Panc1 (cell line): Measurements from ENCODE around the gene ARHGEF7. TPM values are rescaled to one million over a fixed set of nuclear protein-coding genes. Genes with fewer than 3 reads are reported as not detected.
"Not testable (repeated sequence)": the region's sequence is repeated elsewhere in the genome, so short reads cannot be mapped to it uniquely, and the experiment has no call there.

Experiments used
- ATAC-seq: fragments of 200-7000 bp; cut with Tn5 transposase; 2 replicates; pipeline ENCODE4 v1.9.1; 2020; ENCODE audit warnings: mild to moderate bottlenecking, moderate library complexity
- BruUV-seq: library from RNA; stranded (reverse); fragments of 400-500 nt; replicated peaks from 2 replicates; lab custom pipeline; 2021; lab: Mats Ljungman, UMichigan
- CTCF ChIA-PET: fragments of 300-600 bp; sonication (Branson Sonifier 250); formaldehyde crosslinking; loops from one replicate; lab custom pipeline; 2022; ENCODE audit warnings: antibody characterized with exemption; lab: Charles Lee
- POLR2A ChIA-PET: fragments of 300-600 bp; sonication (Branson Sonifier 250); formaldehyde crosslinking; loops from one replicate; lab custom pipeline; 2022; ENCODE audit warnings: antibody characterized with exemption; lab: Charles Lee
- DNase-seq: peaks from one replicate; pipeline ENCODE4 v3.0.0-alpha.2; 2010; ENCODE audit warnings: low read depth, low spot score
- H3K27ac ChIP-seq: 2 replicates; pipeline ENCODE4 v1.5.1; 2011; ENCODE audit warnings: mild to moderate bottlenecking, low read length, inconsistent platforms
- H3K27me3 ChIP-seq: fragments of 200-500 bp; sonication (Bioruptor generic); 2 replicates; pipeline ENCODE4 v1.6.0; 2014; ENCODE audit warnings: low read length, inconsistent platforms; ENCODE audit not compliant: control insufficient read depth, insufficient read depth
- H3K36me3 ChIP-seq: fragments of 200-500 bp; sonication (Bioruptor generic); 2 replicates; pipeline ENCODE4 v1.5.1; 2014; ENCODE audit warnings: inconsistent platforms, mild to moderate bottlenecking, low read length, moderate library complexity; ENCODE audit not compliant: control insufficient read depth, insufficient read depth
- H3K4me1 ChIP-seq: 2 replicates; pipeline ENCODE4 v1.5.1; 2011; ENCODE audit warnings: inconsistent platforms, mild to moderate bottlenecking, low read length, moderate library complexity; ENCODE audit not compliant: control insufficient read depth, insufficient read depth
- H3K4me3 ChIP-seq, 2 experiments: 2 replicates each; pipeline ENCODE4 v1.5.1; 2011 to 2012; ENCODE audit warnings: low read depth in 2 of 2, low read length in 2 of 2, mild to moderate bottlenecking in 2 of 2, inconsistent platforms in 1 of 2, moderate library complexity in 1 of 2
- H3K9me3 ChIP-seq: fragments of 200-500 bp; sonication (Bioruptor generic); 2 replicates; pipeline ENCODE4 v1.5.1; 2014; ENCODE audit warnings: low read depth, mild to moderate bottlenecking, inconsistent platforms, low read length, moderate library complexity; ENCODE audit not compliant: control insufficient read depth, insufficient read depth
- POLR2AphosphoS5 ChIP-seq: IDR thresholded peaks from 2 replicates; pipeline ENCODE4 v1.6.1; 2012; ENCODE audit warnings: mild to moderate bottlenecking, low read depth, low read length, moderate library complexity
- SIN3A ChIP-seq: IDR thresholded peaks from 2 replicates; pipeline ENCODE4 v1.6.1; 2012; ENCODE audit warnings: low read depth, mild to moderate bottlenecking, low read length, moderate library complexity, borderline replicate concordance; ENCODE audit not compliant: insufficient read depth
- TCF7L2 ChIP-seq: IDR thresholded peaks from 2 replicates; pipeline ENCODE4 v1.6.1; 2011; ENCODE audit warnings: mild to moderate bottlenecking, low read depth, low read length, inconsistent platforms
- in situ Hi-C: cut with HindIII; loops from 2 replicates; pipeline ENCODE4 v1.10.0; 2016; ENCODE audit warnings: low sequenced_read_pairs, low pct_unique_long_range_greater_than_20kb
- intact Hi-C: fragments of 100-400 bp; cut with micrococcal nuclease; formaldehyde crosslinking; loops from one replicate; pipeline ENCODE4 v1.10.0; 2022; ENCODE audit not compliant: unreplicated experiment
- total RNA-seq: library from RNA; stranded (reverse); gene quantifications from one replicate; pipeline ENCODE4 v1.2.1, GENCODE V29; 2021; ENCODE audit not compliant: unreplicated experiment
- TF ChIP-seq, protein P1 (sequence below), 2 experiments: IDR thresholded peaks; 2 replicates each; pipeline ENCODE4 v1.6.1; 2011 to 2012; ENCODE audit warnings: low read depth in 2 of 2, control low read depth in 1 of 2, low read length in 1 of 2, mild to moderate bottlenecking in 1 of 2, moderate library complexity in 1 of 2; ENCODE audit not compliant: insufficient read depth in 1 of 2
- TF ChIP-seq, protein P2 (sequence below): fragments of 450-650 bp; IDR thresholded peaks from 2 replicates; pipeline ENCODE4 v1.5.1; 2017; ENCODE audit warnings: mild to moderate bottlenecking

The ARHGEF7 gene
- total RNA-seq, 1 experiment from 2014 or later = 36.4 TPM

DNA sequence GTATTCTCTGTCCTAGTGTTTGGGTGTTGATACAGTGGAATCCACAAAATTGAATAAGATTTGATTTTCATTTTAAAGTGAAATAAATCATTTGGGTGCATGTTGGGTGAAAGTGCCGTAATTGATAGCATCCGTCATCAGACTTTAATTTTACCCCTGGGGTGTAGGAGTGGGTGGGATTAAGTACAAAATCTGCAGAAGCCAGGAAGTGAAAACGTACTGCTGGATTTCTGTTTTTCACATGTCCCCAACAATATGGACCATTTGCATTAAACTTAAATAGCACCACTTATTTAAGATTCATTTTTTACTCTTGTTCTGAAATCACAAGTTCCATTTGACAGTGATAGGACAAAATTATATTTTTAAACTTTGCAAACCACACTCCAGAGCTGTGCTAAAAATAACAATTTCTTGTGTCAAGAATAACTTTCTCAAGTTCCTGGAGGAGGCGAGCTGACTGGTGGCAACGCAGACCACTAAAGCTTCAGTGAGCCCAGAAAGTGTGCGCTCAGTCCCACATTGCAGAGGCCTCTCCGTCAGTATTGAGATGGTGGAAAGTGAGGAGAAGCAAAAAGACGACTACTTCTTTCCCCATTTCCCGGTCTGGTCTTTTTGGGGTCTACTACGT lies 71.3 kb downstream of the ARHGEF7 start:
- intact Hi-C loops = no loop called here

DNA sequence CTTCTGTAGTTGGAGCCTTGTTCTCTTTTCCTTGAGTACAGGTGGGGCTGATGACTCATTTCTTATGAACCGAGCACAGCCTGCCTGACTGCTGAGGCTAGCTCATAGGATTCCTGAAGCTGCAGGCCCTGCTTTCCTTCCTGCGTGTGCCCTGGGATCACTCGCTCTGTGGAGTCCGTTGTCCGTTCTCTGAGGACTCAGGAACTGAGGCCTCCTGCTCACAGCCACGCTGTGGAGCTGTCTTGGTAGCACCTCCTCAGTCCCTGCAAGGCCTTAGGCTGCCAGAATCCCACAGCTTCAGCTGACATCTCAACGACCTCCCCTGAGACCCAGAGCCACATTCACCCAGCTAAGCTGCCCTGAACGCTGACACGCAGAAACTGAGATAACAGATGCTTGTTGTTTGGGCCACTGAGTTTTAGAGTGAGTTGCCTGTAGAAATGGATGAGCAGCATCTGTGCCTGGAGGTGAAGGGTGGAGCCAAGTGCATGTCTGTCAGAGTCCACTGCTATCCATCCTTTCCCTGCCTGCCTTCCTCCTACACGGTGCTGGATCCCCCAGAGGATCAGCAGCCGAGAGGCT lies 72.9 kb downstream of the ARHGEF7 start:
- ChIA-PET CTCF (no interaction called here), POLR2A (no interaction called here)
- Histone ChIP-seq H3K36me3 (no peaks in the 10 kb centered on the region), H3K27ac (no peak overlapping the region), H3K9me3 (no peaks in the 10 kb centered on the region), H3K27me3 (no peaks in the 10 kb centered on the region), H3K4me3 (no peak overlapping the region), H3K4me1 (no peaks in the 10 kb centered on the region)
- no peak for DNase-seq
- BruUV-seq = no TSS peak
- in situ Hi-C loops = no loop called here
- TF ChIP-seq POLR2AphosphoS5 (no peak), TCF7L2 (no peak), SIN3A (no peak)
- TF ChIP-seq, protein P1, sequence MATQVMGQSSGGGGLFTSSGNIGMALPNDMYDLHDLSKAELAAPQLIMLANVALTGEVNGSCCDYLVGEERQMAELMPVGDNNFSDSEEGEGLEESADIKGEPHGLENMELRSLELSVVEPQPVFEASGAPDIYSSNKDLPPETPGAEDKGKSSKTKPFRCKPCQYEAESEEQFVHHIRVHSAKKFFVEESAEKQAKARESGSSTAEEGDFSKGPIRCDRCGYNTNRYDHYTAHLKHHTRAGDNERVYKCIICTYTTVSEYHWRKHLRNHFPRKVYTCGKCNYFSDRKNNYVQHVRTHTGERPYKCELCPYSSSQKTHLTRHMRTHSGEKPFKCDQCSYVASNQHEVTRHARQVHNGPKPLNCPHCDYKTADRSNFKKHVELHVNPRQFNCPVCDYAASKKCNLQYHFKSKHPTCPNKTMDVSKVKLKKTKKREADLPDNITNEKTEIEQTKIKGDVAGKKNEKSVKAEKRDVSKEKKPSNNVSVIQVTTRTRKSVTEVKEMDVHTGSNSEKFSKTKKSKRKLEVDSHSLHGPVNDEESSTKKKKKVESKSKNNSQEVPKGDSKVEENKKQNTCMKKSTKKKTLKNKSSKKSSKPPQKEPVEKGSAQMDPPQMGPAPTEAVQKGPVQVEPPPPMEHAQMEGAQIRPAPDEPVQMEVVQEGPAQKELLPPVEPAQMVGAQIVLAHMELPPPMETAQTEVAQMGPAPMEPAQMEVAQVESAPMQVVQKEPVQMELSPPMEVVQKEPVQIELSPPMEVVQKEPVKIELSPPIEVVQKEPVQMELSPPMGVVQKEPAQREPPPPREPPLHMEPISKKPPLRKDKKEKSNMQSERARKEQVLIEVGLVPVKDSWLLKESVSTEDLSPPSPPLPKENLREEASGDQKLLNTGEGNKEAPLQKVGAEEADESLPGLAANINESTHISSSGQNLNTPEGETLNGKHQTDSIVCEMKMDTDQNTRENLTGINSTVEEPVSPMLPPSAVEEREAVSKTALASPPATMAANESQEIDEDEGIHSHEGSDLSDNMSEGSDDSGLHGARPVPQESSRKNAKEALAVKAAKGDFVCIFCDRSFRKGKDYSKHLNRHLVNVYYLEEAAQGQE (IDR thresholded peaks at IDR 0.05; ENCODE audit: insufficient read depth in 1 of 2, low read depth in 2 of 2, low read length in 1 of 2) = no peak
- TF ChIP-seq, protein P2, sequence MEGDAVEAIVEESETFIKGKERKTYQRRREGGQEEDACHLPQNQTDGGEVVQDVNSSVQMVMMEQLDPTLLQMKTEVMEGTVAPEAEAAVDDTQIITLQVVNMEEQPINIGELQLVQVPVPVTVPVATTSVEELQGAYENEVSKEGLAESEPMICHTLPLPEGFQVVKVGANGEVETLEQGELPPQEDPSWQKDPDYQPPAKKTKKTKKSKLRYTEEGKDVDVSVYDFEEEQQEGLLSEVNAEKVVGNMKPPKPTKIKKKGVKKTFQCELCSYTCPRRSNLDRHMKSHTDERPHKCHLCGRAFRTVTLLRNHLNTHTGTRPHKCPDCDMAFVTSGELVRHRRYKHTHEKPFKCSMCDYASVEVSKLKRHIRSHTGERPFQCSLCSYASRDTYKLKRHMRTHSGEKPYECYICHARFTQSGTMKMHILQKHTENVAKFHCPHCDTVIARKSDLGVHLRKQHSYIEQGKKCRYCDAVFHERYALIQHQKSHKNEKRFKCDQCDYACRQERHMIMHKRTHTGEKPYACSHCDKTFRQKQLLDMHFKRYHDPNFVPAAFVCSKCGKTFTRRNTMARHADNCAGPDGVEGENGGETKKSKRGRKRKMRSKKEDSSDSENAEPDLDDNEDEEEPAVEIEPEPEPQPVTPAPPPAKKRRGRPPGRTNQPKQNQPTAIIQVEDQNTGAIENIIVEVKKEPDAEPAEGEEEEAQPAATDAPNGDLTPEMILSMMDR = no peak
- ATAC-seq = 0 out of 2 replicates have a peak, but pooled peaks have one; percentile 48
- intact Hi-C loops = no loop called here

More for the DNA sequence above, 71.3 kb downstream of the ARHGEF7 start:
- H3K4me3 ChIP-seq = no peak overlapping the region
- H3K36me3 ChIP-seq = no peaks in the 10 kb centered on the region
- no peak overlapping the region for H3K27ac ChIP-seq
- ChIA-PET CTCF (no interaction called here), POLR2A (no interaction called here)
- no peaks in the 10 kb centered on the region for H3K9me3 ChIP-seq
- no peak for ATAC-seq
- in situ Hi-C loops = no loop called here
- TF ChIP-seq POLR2AphosphoS5 (no peak), TCF7L2 (no peak), SIN3A (no peak)
- TF ChIP-seq, protein P2 = no peak
- TF ChIP-seq, protein P1 (IDR thresholded peaks at IDR 0.05; ENCODE audit: insufficient read depth in 1 of 2, low read depth in 2 of 2, low read length in 1 of 2) = no peak
- H3K27me3 ChIP-seq = no peaks in the 10 kb centered on the region
- no peaks in the 10 kb centered on the region for H3K4me1 ChIP-seq
- no peak for DNase-seq
- BruUV-seq = no TSS peak

DNA sequence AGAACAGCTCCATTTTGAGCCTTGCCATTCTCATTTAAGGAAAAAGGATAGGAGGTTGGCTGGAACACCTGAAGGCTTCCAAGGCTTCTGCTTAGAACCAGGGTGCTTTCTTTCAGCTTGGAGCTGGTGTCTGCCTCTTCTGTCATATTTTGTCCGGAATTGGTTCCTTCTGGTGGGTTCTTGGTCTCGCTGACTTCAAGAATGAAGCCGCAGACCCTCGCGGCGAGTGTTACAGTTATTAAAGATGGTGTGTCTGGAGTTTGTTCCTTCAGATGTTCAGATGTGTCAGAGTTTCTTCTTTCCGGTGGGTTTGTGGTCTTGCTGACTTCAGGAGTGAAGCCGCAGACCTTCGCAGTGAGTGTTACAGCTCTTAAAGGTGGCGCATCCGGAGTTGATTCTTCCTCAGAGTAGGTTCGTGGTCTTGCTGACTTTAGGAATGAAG lies 74.0 kb downstream of the ARHGEF7 start:
- POLR2A ChIA-PET, H3K9me3 ChIP-seq, H3K4me3 ChIP-seq, intact Hi-C loops, BruUV-seq, H3K27ac ChIP-seq, H3K4me1 ChIP-seq, CTCF ChIA-PET, in situ Hi-C loops, H3K36me3 ChIP-seq, DNase-seq, H3K27me3 ChIP-seq, ATAC-seq: not testable (repeated sequence)
